Panc1 (cell line): ENCODE data around the gene CREB3L1. TPM values are rescaled to one million over a fixed set of nuclear protein-coding genes. Genes with fewer than 3 reads are reported as not detected.

ENCODE experiments used
- ATAC-seq: fragments of 200-7000 bp; cut with Tn5 transposase; 2 replicates; pipeline ENCODE4 v1.9.1; 2020; ENCODE audit warnings: mild to moderate bottlenecking, moderate library complexity
- BruUV-seq: library from RNA; stranded (reverse); fragments of 400-500 nt; replicated peaks from 2 replicates; lab custom pipeline; 2021; lab: Mats Ljungman, UMichigan
- CTCF ChIA-PET: fragments of 300-600 bp; sonication (Branson Sonifier 250); formaldehyde crosslinking; loops from one replicate; lab custom pipeline; 2022; ENCODE audit warnings: antibody characterized with exemption; lab: Charles Lee
- POLR2A ChIA-PET: fragments of 300-600 bp; sonication (Branson Sonifier 250); formaldehyde crosslinking; loops from one replicate; lab custom pipeline; 2022; ENCODE audit warnings: antibody characterized with exemption; lab: Charles Lee
- DNase-seq: peaks from one replicate; pipeline ENCODE4 v3.0.0-alpha.2; 2010; ENCODE audit warnings: low read depth, low spot score
- H3K27ac ChIP-seq: 2 replicates; pipeline ENCODE4 v1.5.1; 2011; ENCODE audit warnings: mild to moderate bottlenecking, low read length, inconsistent platforms
- H3K27me3 ChIP-seq: fragments of 200-500 bp; sonication (Bioruptor generic); 2 replicates; pipeline ENCODE4 v1.6.0; 2014; ENCODE audit warnings: low read length, inconsistent platforms; ENCODE audit not compliant: control insufficient read depth, insufficient read depth
- H3K36me3 ChIP-seq: fragments of 200-500 bp; sonication (Bioruptor generic); 2 replicates; pipeline ENCODE4 v1.5.1; 2014; ENCODE audit warnings: inconsistent platforms, mild to moderate bottlenecking, low read length, moderate library complexity; ENCODE audit not compliant: control insufficient read depth, insufficient read depth
- H3K4me1 ChIP-seq: 2 replicates; pipeline ENCODE4 v1.5.1; 2011; ENCODE audit warnings: inconsistent platforms, mild to moderate bottlenecking, low read length, moderate library complexity; ENCODE audit not compliant: control insufficient read depth, insufficient read depth
- H3K4me3 ChIP-seq, 2 experiments: 2 replicates each; pipeline ENCODE4 v1.5.1; 2011 to 2012; ENCODE audit warnings: low read depth in 2 of 2, low read length in 2 of 2, mild to moderate bottlenecking in 2 of 2, inconsistent platforms in 1 of 2, moderate library complexity in 1 of 2
- H3K9me3 ChIP-seq: fragments of 200-500 bp; sonication (Bioruptor generic); 2 replicates; pipeline ENCODE4 v1.5.1; 2014; ENCODE audit warnings: low read depth, mild to moderate bottlenecking, inconsistent platforms, low read length, moderate library complexity; ENCODE audit not compliant: control insufficient read depth, insufficient read depth
- POLR2AphosphoS5 ChIP-seq: IDR thresholded peaks from 2 replicates; pipeline ENCODE4 v1.6.1; 2012; ENCODE audit warnings: mild to moderate bottlenecking, low read depth, low read length, moderate library complexity
- SIN3A ChIP-seq: IDR thresholded peaks from 2 replicates; pipeline ENCODE4 v1.6.1; 2012; ENCODE audit warnings: low read depth, mild to moderate bottlenecking, low read length, moderate library complexity, borderline replicate concordance; ENCODE audit not compliant: insufficient read depth
- in situ Hi-C: cut with HindIII; loops from 2 replicates; pipeline ENCODE4 v1.10.0; 2016; ENCODE audit warnings: low sequenced_read_pairs, low pct_unique_long_range_greater_than_20kb
- intact Hi-C: fragments of 100-400 bp; cut with micrococcal nuclease; formaldehyde crosslinking; loops from one replicate; pipeline ENCODE4 v1.10.0; 2022; ENCODE audit not compliant: unreplicated experiment
- total RNA-seq: library from RNA; stranded (reverse); gene quantifications from one replicate; pipeline ENCODE4 v1.2.1, GENCODE V29; 2021; ENCODE audit not compliant: unreplicated experiment
- TF ChIP-seq, protein P1 (sequence below), 2 experiments: IDR thresholded peaks; 2 replicates each; pipeline ENCODE4 v1.6.1; 2011 to 2012; ENCODE audit warnings: low read depth in 2 of 2, control low read depth in 1 of 2, low read length in 1 of 2, mild to moderate bottlenecking in 1 of 2, moderate library complexity in 1 of 2; ENCODE audit not compliant: insufficient read depth in 1 of 2

The CREB3L1 gene
- total RNA-seq, 1 experiment from 2014 or later: 35.6 TPM

DNA sequence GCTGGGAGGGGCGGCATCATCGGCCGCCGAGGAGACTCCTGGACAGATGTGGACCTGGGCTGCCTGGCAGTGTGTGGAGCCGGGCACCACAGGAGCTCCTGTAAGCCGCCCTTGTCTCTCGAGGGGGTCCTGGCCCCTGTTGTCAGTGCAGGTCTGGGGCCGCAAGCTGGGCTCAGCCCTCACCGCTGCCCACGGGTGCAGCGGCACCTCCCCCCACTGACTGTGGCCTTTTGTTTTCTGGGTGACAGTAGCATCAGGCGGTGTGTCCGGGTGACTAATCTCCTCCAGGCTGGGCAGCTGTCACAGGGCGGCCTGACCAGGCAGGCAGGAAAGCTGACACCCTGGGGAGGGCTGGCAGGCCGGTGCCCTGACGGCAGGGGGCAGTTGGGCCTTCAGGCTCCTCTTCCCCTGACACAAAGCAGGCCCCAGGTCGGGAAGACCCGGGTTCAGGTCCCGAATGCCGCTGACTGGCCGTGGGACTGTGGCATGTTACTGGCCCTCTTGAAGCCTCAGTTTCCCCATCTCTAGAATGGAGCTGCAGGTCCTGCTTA is 86.1 kb downstream of the CREB3L1 start:
- ATAC-seq (peak; percentile 72), DNase-seq (peak; percentile 61)
- peak overlapping the region; percentile 95 for H3K27ac ChIP-seq
- intact Hi-C loops: no loop called here
- H3K27me3 ChIP-seq: no peaks in the 10 kb centered on the region
- peaks cover 4% of the 10 kb centered on the region; the same call in 1 of the 2 replicates for H3K36me3 ChIP-seq
- in situ Hi-C loops: no loop called here
- H3K4me3 ChIP-seq: peak overlapping the region in 1 of 2 experiments; percentile 35; a peak in 2 of 4 replicates
- TF ChIP-seq POLR2AphosphoS5 (peak; percentile 40; the same call in 1 of the 2 replicates), SIN3A (peak; percentile 92)
- TF ChIP-seq, protein P1, sequence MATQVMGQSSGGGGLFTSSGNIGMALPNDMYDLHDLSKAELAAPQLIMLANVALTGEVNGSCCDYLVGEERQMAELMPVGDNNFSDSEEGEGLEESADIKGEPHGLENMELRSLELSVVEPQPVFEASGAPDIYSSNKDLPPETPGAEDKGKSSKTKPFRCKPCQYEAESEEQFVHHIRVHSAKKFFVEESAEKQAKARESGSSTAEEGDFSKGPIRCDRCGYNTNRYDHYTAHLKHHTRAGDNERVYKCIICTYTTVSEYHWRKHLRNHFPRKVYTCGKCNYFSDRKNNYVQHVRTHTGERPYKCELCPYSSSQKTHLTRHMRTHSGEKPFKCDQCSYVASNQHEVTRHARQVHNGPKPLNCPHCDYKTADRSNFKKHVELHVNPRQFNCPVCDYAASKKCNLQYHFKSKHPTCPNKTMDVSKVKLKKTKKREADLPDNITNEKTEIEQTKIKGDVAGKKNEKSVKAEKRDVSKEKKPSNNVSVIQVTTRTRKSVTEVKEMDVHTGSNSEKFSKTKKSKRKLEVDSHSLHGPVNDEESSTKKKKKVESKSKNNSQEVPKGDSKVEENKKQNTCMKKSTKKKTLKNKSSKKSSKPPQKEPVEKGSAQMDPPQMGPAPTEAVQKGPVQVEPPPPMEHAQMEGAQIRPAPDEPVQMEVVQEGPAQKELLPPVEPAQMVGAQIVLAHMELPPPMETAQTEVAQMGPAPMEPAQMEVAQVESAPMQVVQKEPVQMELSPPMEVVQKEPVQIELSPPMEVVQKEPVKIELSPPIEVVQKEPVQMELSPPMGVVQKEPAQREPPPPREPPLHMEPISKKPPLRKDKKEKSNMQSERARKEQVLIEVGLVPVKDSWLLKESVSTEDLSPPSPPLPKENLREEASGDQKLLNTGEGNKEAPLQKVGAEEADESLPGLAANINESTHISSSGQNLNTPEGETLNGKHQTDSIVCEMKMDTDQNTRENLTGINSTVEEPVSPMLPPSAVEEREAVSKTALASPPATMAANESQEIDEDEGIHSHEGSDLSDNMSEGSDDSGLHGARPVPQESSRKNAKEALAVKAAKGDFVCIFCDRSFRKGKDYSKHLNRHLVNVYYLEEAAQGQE (IDR thresholded peaks at IDR 0.05; ENCODE audit: insufficient read depth in 1 of 2, low read depth in 2 of 2, low read length in 1 of 2): no peak
- no TSS peak for BruUV-seq
- ChIA-PET CTCF (interaction anchor here (0.5 kb wide), 1 partner anchor 11 kb away, joined by 4 read pairs; no protein-coding TSS in a partner anchor), POLR2A (interaction anchor here (0.6 kb wide), 3 partner anchors 13 to 446 kb away, joined by 3 to 6 read pairs (median 4); partner anchors contain the start of gene PEX16)
- H3K4me1 ChIP-seq: peaks cover 65% of the 10 kb centered on the region
- H3K9me3 ChIP-seq: no peaks in the 10 kb centered on the region

DNA sequence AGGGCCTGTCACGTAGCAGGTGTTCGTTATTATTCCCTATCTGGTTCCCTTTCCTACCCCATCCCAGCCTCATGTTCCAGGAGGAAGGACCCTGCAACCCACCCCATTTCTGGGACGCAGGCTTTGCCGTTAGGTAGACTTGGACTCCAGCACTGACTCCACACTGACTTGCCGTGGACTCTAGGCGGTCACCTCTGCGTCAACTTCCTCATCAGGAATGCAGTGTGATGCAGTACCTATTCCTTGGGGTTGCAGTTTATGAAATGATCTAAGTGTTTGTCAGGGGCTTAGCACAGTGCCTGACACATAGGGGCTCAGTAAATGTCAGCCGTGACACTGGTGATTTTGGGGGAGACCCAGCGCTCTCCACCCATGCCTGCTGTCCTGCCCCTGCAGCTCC is 86.6 kb downstream of the CREB3L1 start:
- TF ChIP-seq, protein P1 (IDR thresholded peaks at IDR 0.05; ENCODE audit: insufficient read depth in 1 of 2, low read depth in 2 of 2, low read length in 1 of 2): no peak
- TF ChIP-seq SIN3A (no peak), POLR2AphosphoS5 (no peak)
- intact Hi-C loops: no loop called here
- ATAC-seq (no peak), DNase-seq (no peak)
- ChIA-PET CTCF (interaction anchor here (0.5 kb wide), 1 partner anchor 10 kb away, joined by 4 read pairs; no protein-coding TSS in a partner anchor), POLR2A (no interaction called here)
- H3K4me3 ChIP-seq: 0 out of 4 replicates have a peak overlapping the region, but pooled peaks of 1 of the 2 experiments have one; percentile 1
- peaks cover 65% of the 10 kb centered on the region for H3K4me1 ChIP-seq
- in situ Hi-C loops: no loop called here
- H3K27me3 ChIP-seq: no peaks in the 10 kb centered on the region
- BruUV-seq: no TSS peak
- H3K27ac ChIP-seq: peak overlapping the region; percentile 95
- H3K9me3 ChIP-seq: no peaks in the 10 kb centered on the region
- H3K36me3 ChIP-seq: peaks cover 4% of the 10 kb centered on the region; the same call in 1 of the 2 replicates
